Measurements from ENCODE around the gene SLC30A3.

Gene SLC30A3

DNA sequence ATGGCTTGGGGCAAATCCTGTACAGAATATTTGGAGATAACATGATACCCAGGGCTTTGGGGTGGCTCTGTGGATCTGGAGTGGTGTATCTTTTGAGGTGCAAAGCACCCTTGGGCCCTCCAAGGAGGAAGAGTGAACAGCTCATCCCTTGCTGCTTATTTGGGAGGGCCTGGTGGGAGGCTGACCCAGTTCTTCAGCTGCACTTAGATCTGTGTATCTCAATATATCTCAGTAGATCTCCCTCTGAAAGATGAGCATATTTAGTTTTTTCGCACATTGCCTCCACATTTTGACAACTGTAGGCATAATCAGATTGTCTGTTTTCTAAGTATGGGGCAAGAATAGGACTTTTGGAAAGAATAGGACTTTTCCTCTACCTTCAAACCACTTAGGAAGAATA, 22.1 kb upstream of the SLC30A3 start:
- no peak for TF ChIP-seq CTCF (conservative IDR thresholded peaks at IDR 0.05; ENCODE audit: low read depth, low read length)
- no peak for DNase-seq (ENCODE audit: low read depth)
- no peak overlapping the region for H3K4me3 ChIP-seq (ENCODE audit: low read length)

GRCh38 chr2:27282892-27283291, 20.0 kb upstream of the SLC30A3 start:
- H3K4me3 ChIP-seq (ENCODE audit: low read length) = no peak overlapping the region
- TF ChIP-seq CTCF (conservative IDR thresholded peaks at IDR 0.05; ENCODE audit: low read depth, low read length) = no peak
- DNase-seq (ENCODE audit: low read depth) = no peak

GRCh38 chr2:27281855-27282559, 19.2 kb upstream of the SLC30A3 start, which contains the start of gene TRIM54:
TRIM54 (plus strand) TSS chr2:27282429; CDS start chr2:27282732, 303 bp downstream.
- no peak for TF ChIP-seq CTCF (conservative IDR thresholded peaks at IDR 0.05; ENCODE audit: low read depth, low read length)
- no peak within 1 kb of the TSS for H3K4me3 ChIP-seq (ENCODE audit: low read length)
- DNase-seq (ENCODE audit: low read depth) = no peak

GRCh38 chr2:27281442-27281841, 18.6 kb upstream of the SLC30A3 start:
- no peak for TF ChIP-seq CTCF (conservative IDR thresholded peaks at IDR 0.05; ENCODE audit: low read depth, low read length)
- H3K4me3 ChIP-seq (ENCODE audit: low read length) = no peak overlapping the region
- DNase-seq (ENCODE audit: low read depth) = no peak

- no peak for DNase-seq (ENCODE audit: low read depth)
- no peak for TF ChIP-seq CTCF (conservative IDR thresholded peaks at IDR 0.05; ENCODE audit: low read depth, low read length)
- no peak overlapping the region for H3K4me3 ChIP-seq (ENCODE audit: low read length)
These were observed 18.0 kb upstream of the SLC30A3 start for GRCh38 chr2:27280826-27281225.

GRCh38 chr2:27278010-27278409, 15.2 kb upstream of the SLC30A3 start:
- no peak for TF ChIP-seq CTCF (conservative IDR thresholded peaks at IDR 0.05; ENCODE audit: low read depth, low read length)
- no peak overlapping the region for H3K4me3 ChIP-seq (ENCODE audit: low read length)
- DNase-seq (ENCODE audit: low read depth) = no peak

Data from retinal pigment epithelial cell (primary cell).